Mesendoderm (in vitro differentiated cells): Measurements from ENCODE around the gene MAPK10.
A peak's percentile ranks its signal among the peaks of the same experiment; 100 is the strongest.

Source experiments
- DNase-seq: peaks from one replicate; pipeline ENCODE4 v3.0.0; 2013
- H2AK5ac ChIP-seq: 2 replicates; pipeline ENCODE4 v1.6.1; 2013; ENCODE audit warnings: low read length, inconsistent platforms
- H2BK120ac ChIP-seq: 2 replicates; pipeline ENCODE4 v1.6.1; 2013; ENCODE audit warnings: low read depth, mild to moderate bottlenecking, low read length, moderate library complexity, mixed read lengths
- H2BK15ac ChIP-seq: replicated peaks from 2 replicates; pipeline ENCODE4 v1.6.1; 2013; ENCODE audit warnings: low read depth, mild to moderate bottlenecking, moderate library complexity
- H2BK5ac ChIP-seq: 2 replicates; pipeline ENCODE4 v1.6.1; 2013; ENCODE audit warnings: low read length, inconsistent platforms
- H3K18ac ChIP-seq: 2 replicates; pipeline ENCODE4 v1.6.1; 2013; ENCODE audit warnings: mild to moderate bottlenecking, low read length, mixed read lengths
- H3K23ac ChIP-seq: one replicate; pipeline ENCODE4 v1.6.1; 2013; ENCODE audit warnings: low read length
- H3K27ac ChIP-seq: 2 replicates; pipeline ENCODE4 v1.5.1; 2013; ENCODE audit warnings: low read depth, mild to moderate bottlenecking, inconsistent platforms, low read length, moderate library complexity
- H3K27me3 ChIP-seq: 2 replicates; pipeline ENCODE4 v1.6.1; 2013; ENCODE audit warnings: low read length, control low read depth, mild to moderate bottlenecking, inconsistent platforms; ENCODE audit not compliant: insufficient read depth, poor library complexity
- H3K36me3 ChIP-seq: 2 replicates; pipeline ENCODE4 v1.6.1; 2013; ENCODE audit warnings: low read length, inconsistent platforms; ENCODE audit not compliant: control insufficient read depth, insufficient read depth
- H3K4ac ChIP-seq: one replicate; pipeline ENCODE4 v1.6.1; 2013; ENCODE audit warnings: low read depth, mild to moderate bottlenecking, low read length, moderate library complexity
- H3K4me1 ChIP-seq: 2 replicates; pipeline ENCODE4 v1.6.1; 2013; ENCODE audit warnings: low read depth, low read length, inconsistent platforms; ENCODE audit not compliant: control insufficient read depth
- H3K4me2 ChIP-seq: 2 replicates; pipeline ENCODE4 v1.6.1; 2013; ENCODE audit warnings: low read length
- H3K4me3 ChIP-seq: 2 replicates; pipeline ENCODE4 v1.5.1; 2013; ENCODE audit warnings: mild to moderate bottlenecking, low read length
- H3K56ac ChIP-seq: one replicate; pipeline ENCODE4 v1.6.1; 2013; ENCODE audit warnings: low read length
- H3K79me1 ChIP-seq: 2 replicates; pipeline ENCODE4 v1.6.1; 2013; ENCODE audit warnings: low read length, inconsistent platforms
- H3K79me2 ChIP-seq: 2 replicates; pipeline ENCODE4 v1.6.1; 2013; ENCODE audit warnings: mild to moderate bottlenecking, low read length; ENCODE audit not compliant: control insufficient read depth, insufficient read depth
- H3K9ac ChIP-seq: 2 replicates; pipeline ENCODE4 v1.6.1; 2013; ENCODE audit warnings: low read length, inconsistent platforms
- H4K5ac ChIP-seq: one replicate; pipeline ENCODE4 v1.6.1; 2013; ENCODE audit warnings: low read length
- H4K8ac ChIP-seq: one replicate; pipeline ENCODE4 v1.6.1; 2013; ENCODE audit warnings: low read depth, mild to moderate bottlenecking, control low read depth, low read length, moderate library complexity
- WGBS: extraction: QIAGEN DNeasy Blood & Tissue Kit; methylation state at CpG from one replicate; pipeline ENCODE4 v1.1.7; 2013; ENCODE audit warnings: low lambda C conversion rate, missing lambda C conversion rate; ENCODE audit not compliant: insufficient coverage; ENCODE audit errors: extremely low coverage; 5-methylcytosine and 5-hydroxymethylcytosine counted together

Gene MAPK10

DNA sequence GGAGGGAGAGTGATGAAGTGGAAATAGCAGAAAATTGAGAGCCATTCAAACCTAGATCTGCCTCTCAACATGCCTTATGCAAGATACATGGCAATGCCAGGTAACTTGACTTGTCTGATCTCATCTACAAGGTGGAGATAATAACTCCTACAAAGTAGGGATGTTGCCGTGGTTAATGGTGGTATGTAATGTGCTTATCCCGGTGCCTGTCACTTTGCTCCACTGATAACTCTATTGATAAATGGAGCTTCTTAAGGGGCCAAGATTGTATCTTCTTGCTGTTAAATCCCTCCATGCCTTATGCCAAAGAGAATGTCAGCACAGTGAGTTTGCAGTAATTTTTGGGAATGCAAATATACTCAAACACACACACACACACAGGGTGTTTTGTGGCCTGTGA lies 355.8 kb downstream of the MAPK10 start:
- no peak overlapping the region for H3K56ac ChIP-seq
- H3K4me2 ChIP-seq: no peak overlapping the region
- no peaks in the 10 kb centered on the region for H3K36me3 ChIP-seq
- no peak overlapping the region for H3K4me3 ChIP-seq
- H3K18ac ChIP-seq: no peak overlapping the region
- no peak overlapping the region for H4K5ac ChIP-seq
- no peak overlapping the region for H4K8ac ChIP-seq
- DNase-seq: no peak
- no CpG with 5 or more reads among the region's 2 CpGs for WGBS
- H3K4me1 ChIP-seq: no peaks in the 10 kb centered on the region
- no peak overlapping the region for H2BK120ac ChIP-seq
- H3K4ac ChIP-seq: no peak overlapping the region
- no peaks in the 10 kb centered on the region for H3K79me1 ChIP-seq
- H2BK5ac ChIP-seq: no peak overlapping the region
- no peak overlapping the region for H3K23ac ChIP-seq
- H2BK15ac ChIP-seq: no peak overlapping the region
- H3K27ac ChIP-seq: no peak overlapping the region
- H2AK5ac ChIP-seq: no peak overlapping the region
- H3K79me2 ChIP-seq: no peaks in the 10 kb centered on the region
- no peak overlapping the region for H3K9ac ChIP-seq
- H3K27me3 ChIP-seq: no peaks in the 10 kb centered on the region

DNA sequence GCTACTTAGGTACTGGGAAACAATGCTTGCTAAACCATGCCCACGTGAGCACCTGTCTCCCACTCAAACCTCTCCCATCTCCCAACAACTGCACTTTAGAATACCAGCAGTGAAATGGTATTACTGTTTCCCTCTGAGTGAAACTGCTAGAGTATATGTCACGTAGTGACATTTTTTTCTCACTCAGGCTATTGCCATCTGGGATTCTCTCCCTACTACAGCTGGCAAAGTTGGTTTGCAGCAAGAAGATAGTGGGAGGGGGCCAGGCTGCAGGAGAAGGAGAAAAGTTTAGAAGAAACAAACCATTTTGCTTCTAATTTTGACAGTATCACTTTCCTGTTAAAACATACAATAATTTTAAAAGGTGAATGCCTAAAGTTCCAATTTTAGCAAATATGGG lies 358.3 kb downstream of the MAPK10 start:
- no peak overlapping the region for H3K4me2 ChIP-seq
- H3K9ac ChIP-seq: no peak overlapping the region
- H3K4ac ChIP-seq: no peak overlapping the region
- H3K4me1 ChIP-seq: no peaks in the 10 kb centered on the region
- no peak overlapping the region for H2BK5ac ChIP-seq
- H3K18ac ChIP-seq: no peak overlapping the region
- H3K56ac ChIP-seq: no peak overlapping the region
- H4K8ac ChIP-seq: no peak overlapping the region
- no peaks in the 10 kb centered on the region for H3K27me3 ChIP-seq
- no peak overlapping the region for H4K5ac ChIP-seq
- H2AK5ac ChIP-seq: no peak overlapping the region
- no peaks in the 10 kb centered on the region for H3K79me2 ChIP-seq
- WGBS: no CpG with 5 or more reads among the region's 2 CpGs
- no peak overlapping the region for H3K27ac ChIP-seq
- H3K36me3 ChIP-seq: no peaks in the 10 kb centered on the region
- H3K23ac ChIP-seq: no peak overlapping the region
- no peak overlapping the region for H3K4me3 ChIP-seq
- H2BK120ac ChIP-seq: no peak overlapping the region
- no peaks in the 10 kb centered on the region for H3K79me1 ChIP-seq
- DNase-seq: no peak
- no peak overlapping the region for H2BK15ac ChIP-seq

DNA sequence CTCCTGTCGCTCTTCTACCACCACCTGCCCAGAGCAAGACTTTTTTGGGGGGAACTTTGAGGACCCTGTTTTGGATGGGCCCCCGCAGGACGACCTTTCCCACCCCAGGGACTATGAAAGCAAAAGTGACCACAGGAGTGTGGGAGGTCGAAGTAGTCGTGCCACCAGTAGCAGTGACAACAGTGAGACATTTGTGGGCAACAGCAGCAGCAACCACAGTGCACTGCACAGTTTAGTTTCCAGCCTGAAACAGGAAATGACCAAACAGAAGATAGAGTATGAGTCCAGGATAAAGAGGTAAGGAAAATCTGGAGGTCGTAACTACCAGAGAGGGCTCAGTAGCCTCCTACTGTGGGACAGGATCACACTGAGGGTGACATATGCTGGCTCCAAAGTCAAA lies 364.5 kb downstream of the MAPK10 start:
- Histone ChIP-seq H3K18ac (no peak overlapping the region), H3K56ac (no peak overlapping the region), H2BK15ac (no peak overlapping the region), H4K5ac (no peak overlapping the region), H3K4me2 (no peak overlapping the region), H3K79me1 (no peaks in the 10 kb centered on the region), H2AK5ac (no peak overlapping the region), H4K8ac (no peak overlapping the region), H3K27ac (no peak overlapping the region), H3K9ac (no peak overlapping the region), H2BK5ac (no peak overlapping the region), H2BK120ac (no peak overlapping the region), H3K27me3 (no peaks in the 10 kb centered on the region), H3K4ac (no peak overlapping the region), H3K4me3 (no peak overlapping the region), H3K79me2 (no peaks in the 10 kb centered on the region), H3K36me3 (no peaks in the 10 kb centered on the region), H3K23ac (no peak overlapping the region), H3K4me1 (no peaks in the 10 kb centered on the region)
- DNase-seq: no peak
- no CpG with 5 or more reads among the region's 6 CpGs for WGBS

GRCh38 chr4:85994576-85994975 lies 365.3 kb downstream of the MAPK10 start:
- H3K56ac ChIP-seq: no peak overlapping the region
- H3K4me2 ChIP-seq: no peak overlapping the region
- H2BK5ac ChIP-seq: no peak overlapping the region
- no peak overlapping the region for H4K5ac ChIP-seq
- no peak overlapping the region for H3K9ac ChIP-seq
- no peak overlapping the region for H2AK5ac ChIP-seq
- H2BK15ac ChIP-seq: no peak overlapping the region
- H3K4me1 ChIP-seq: no peaks in the 10 kb centered on the region
- H3K79me2 ChIP-seq: no peaks in the 10 kb centered on the region
- no peaks in the 10 kb centered on the region for H3K27me3 ChIP-seq
- H3K23ac ChIP-seq: no peak overlapping the region
- H3K4me3 ChIP-seq: no peak overlapping the region
- H3K36me3 ChIP-seq: no peaks in the 10 kb centered on the region
- H3K27ac ChIP-seq: no peak overlapping the region
- H3K18ac ChIP-seq: no peak overlapping the region
- no peak overlapping the region for H2BK120ac ChIP-seq
- no peak overlapping the region for H4K8ac ChIP-seq
- DNase-seq: peak; percentile 16
- no peaks in the 10 kb centered on the region for H3K79me1 ChIP-seq
- H3K4ac ChIP-seq: no peak overlapping the region

GRCh38 chr4:85993641-85994040 lies 366.2 kb downstream of the MAPK10 start:
- no peak overlapping the region for H3K23ac ChIP-seq

GRCh38 chr4:85986266-85986665 lies 373.6 kb downstream of the MAPK10 start:
- no CpG with 5 or more reads among the region's 1 CpG for WGBS
- Histone ChIP-seq H3K4me3 (no peak overlapping the region), H3K4ac (no peak overlapping the region), H2BK120ac (no peak overlapping the region), H2BK15ac (no peak overlapping the region), H3K9ac (no peak overlapping the region), H3K4me2 (no peak overlapping the region), H3K36me3 (no peaks in the 10 kb centered on the region), H3K27ac (no peak overlapping the region), H3K23ac (no peak overlapping the region), H3K79me1 (no peaks in the 10 kb centered on the region), H3K56ac (no peak overlapping the region), H3K79me2 (no peaks in the 10 kb centered on the region), H3K18ac (no peak overlapping the region), H3K4me1 (no peaks in the 10 kb centered on the region), H4K5ac (no peak overlapping the region), H3K27me3 (no peaks in the 10 kb centered on the region), H4K8ac (no peak overlapping the region), H2AK5ac (no peak overlapping the region), H2BK5ac (no peak overlapping the region)
- DNase-seq: no peak

More at GRCh38 chr4:85993641-85994040, 366.2 kb downstream of the MAPK10 start:
- no peak overlapping the region for H2BK120ac ChIP-seq
- H3K27ac ChIP-seq: no peak overlapping the region
- no peaks in the 10 kb centered on the region for H3K27me3 ChIP-seq
- no peaks in the 10 kb centered on the region for H3K4me1 ChIP-seq
- H3K9ac ChIP-seq: no peak overlapping the region
- H2BK15ac ChIP-seq: no peak overlapping the region
- H2BK5ac ChIP-seq: no peak overlapping the region
- H3K4ac ChIP-seq: no peak overlapping the region
- H3K4me3 ChIP-seq: no peak overlapping the region
- no peak overlapping the region for H2AK5ac ChIP-seq
- no peaks in the 10 kb centered on the region for H3K79me1 ChIP-seq
- H3K4me2 ChIP-seq: no peak overlapping the region
- no peak overlapping the region for H3K56ac ChIP-seq
- DNase-seq: no peak
- no peak overlapping the region for H4K5ac ChIP-seq
- H3K36me3 ChIP-seq: no peaks in the 10 kb centered on the region
- H3K18ac ChIP-seq: no peak overlapping the region
- WGBS: no CpG with 5 or more reads among the region's 2 CpGs
- H4K8ac ChIP-seq: no peak overlapping the region
- no peaks in the 10 kb centered on the region for H3K79me2 ChIP-seq
